ENCODE data around the gene FBLIM1.
"Not testable (repeated sequence)": the region's sequence is repeated elsewhere in the genome, so short reads cannot be mapped to it uniquely, and the experiment has no call there.

FBLIM1 gene

DNA sequence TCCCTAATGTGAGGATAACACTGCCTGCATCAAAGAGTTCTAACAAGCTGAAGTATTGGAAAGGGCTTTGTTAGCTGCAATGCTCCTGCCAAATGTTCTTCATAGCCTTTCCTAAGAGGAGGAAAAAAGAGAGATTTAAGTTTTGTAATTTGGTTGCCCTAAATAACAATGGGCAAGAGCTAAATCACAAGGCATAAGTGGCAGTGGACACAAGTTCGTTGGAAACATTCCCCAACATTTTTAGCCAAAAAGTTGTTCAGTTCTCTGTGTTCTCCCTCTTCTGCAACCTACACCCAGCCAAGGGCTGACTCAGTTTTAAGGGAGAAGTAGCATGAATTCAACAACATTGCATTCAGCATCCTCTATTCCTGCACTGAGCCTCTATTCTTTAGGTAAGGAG, 51.5 kb downstream of the FBLIM1 start:
- DNase-seq (ENCODE audit: low spot score), result no peak

- DNase-seq (ENCODE audit: low spot score), result no peak
Observed at GRCh38 chr1:15816674-15817073, 58.1 kb downstream of the FBLIM1 start.

DNA sequence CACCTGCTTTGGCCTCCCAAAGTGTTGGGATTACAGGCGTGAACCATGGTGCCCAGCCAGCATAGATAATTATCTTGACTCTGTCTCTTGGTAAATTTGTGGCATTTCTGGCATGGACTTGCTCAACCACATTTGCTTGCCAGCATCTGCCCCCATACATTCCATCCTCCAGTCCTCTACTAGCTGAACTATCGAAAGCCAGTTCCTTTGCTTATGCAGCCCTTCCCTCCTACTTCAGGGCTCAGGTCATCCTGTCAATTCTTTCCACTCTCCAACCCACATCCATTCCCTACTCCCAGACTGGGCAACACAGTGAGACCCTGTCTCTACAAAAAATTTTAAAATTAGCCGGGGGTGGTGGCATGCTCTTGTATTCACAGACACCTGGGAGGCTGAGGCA, 61.9 kb downstream of the FBLIM1 start:
- no peak for DNase-seq (ENCODE audit: low spot score)

GRCh38 chr1:15825800-15826199, 67.2 kb downstream of the FBLIM1 start:
- DNase-seq (ENCODE audit: low spot score), result no peak

DNA sequence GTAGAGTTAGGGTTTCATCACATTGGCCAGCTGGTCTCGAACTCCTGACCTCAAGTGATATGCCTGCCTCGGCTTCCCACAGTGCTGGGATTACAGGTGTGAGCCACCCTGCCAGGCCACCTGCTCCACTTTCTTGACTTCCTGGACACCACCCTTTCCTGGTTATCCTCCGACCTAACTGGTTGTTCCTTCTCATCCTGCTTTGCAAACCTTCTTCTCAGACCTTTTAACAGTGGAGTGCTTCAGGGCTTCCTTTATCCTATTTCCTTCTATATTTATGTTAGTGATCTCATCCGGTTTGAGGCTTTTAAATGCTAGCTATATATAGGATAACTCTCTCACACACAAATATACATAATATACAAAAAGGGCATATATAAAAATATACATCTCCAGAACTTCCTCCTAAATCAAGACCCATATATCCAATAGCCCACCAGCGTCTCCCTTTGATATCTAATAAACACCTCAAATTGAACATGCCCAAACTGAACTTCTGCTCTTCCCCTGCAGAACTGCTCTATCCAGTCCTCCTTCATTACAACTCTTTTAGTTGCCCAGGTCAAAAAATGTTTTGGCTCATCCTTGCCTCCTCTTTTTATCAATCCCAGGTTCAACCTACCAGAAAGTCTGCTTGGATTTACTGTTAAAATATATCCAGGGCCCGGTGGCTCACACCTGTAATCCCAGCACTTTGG, 68.4 kb downstream of the FBLIM1 start:
- DNase-seq (ENCODE audit: low spot score), result no peak

DNA sequence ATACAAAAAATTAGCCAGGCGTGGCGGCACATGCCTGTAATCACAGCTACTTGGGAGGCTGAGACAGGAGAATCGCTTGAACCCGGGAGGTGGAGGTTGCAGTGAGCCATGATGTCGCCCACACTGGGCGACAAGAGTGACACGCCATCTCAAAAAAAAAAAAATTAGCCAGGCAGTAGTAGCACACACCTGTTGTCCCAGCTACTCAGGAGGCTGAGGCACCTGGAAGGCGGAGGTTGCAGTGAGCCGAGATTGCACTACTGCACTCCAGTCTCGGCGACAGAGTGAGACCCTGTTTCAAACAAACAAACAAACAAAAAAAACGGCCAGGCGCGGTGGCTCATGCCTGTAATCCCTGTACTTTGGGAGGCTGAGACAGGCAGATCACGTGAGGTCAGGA, 69.0 kb downstream of the FBLIM1 start:
- DNase-seq (ENCODE audit: low spot score), result not testable (repeated sequence)

DNA sequence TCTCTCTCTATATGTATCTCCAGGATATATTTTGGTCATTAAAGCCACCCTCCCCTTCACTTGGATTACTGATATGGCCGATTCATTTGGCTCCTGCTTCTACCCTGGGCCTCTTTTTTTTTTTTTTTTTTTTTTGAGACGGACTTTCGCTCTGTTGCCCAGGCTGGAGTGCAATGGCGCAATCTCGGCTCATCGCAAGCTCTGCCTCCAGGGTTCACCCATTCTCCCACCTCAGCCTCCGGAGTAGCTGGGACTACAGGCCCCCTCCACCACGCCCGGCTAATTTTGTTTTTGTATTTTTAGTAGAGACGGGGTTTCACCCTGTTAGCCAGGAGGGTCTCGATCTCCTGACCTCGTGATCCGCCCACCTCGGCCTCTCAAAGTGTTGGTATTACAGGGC, 70.3 kb downstream of the FBLIM1 start:
- DNase-seq (ENCODE audit: low spot score), result not testable (repeated sequence)

DNA sequence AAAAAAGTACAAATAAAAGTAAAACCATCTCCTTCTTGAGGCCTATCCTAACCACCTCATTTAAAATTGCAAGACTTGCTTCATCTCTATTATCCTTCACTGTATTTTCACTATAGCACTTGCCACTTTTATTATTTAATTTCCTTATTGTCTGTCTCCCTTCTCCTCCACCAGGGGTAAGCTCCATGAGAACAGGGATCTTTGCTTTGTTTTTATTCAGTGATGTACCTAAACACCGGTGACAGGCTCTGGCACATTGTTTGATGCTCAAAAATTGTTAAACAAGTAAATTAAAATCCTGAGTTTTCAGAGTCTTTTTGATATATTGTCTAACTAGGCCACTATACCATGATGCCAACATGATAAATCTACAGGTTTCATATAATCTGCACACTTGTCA, 71.7 kb downstream of the FBLIM1 start:
- no peak for DNase-seq (ENCODE audit: low spot score)

- DNase-seq (ENCODE audit: low spot score), result peak; percentile 64
Observed at GRCh38 chr1:15833069-15833679, 74.6 kb downstream of the FBLIM1 start.

DNA sequence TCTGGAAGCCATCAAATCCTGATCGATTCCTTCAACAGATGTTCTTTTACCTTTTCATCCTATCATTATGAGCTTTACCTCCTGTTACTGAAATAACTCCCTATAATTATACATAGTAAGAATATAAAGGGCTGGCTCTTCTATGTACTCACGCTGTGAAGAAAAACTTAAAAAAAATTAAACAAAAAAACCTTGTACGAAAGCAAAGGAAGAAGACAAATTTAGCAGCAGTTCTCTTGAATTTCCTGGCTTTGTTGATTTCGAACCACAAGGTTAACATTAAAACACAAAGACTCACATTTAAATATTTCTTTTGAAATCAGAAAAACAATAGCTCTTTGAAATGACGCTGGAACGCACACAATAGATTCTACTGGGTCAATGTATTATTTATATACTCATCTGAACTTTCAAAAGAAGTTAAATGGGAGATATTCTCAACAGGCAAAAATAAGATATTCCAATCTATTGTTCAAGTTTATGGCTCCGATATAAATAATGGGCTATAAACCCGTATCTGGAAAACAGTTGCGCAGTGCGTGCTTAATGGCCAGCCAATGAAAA, 75.3 kb downstream of the FBLIM1 start:
- DNase-seq (ENCODE audit: low spot score), result no peak

DNA sequence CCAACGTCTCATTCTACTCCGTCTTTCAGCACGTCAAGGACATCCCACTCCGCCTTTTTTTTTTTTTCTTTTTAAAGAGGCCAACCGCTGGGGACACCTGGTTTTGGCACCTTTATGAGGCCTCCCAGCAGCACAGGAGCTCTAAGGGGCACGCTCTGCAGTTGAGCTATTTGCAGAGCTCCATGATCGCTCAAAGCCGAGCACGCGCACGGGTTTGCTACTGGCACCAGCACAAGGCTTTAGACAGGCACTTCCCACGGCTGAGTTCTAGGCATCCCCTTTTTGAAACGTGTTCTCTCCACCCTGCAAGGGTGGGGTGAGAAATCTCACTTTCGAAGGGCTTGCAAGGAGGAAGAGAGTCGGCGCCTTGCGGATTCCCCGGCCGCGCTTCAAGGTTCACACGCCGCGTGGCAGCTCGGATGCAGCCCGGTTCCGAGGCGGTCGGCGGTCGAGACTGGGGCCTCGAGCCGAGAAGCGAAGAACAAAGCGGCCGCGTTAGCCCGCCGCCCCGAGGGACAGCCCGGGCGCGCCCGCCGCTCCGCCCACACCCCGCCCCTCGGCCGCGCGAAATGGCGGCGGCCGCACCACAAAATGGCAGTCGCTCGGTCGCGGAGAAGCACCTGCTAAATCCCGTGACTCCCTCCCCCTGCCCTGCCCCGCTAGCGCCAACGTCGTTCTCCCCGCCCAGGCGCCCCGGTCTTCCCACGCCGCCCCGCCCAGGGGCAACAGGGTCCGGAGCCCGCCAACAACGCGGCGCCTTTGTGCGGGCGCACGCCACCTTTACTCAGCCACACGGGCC, 76.0 kb downstream of the FBLIM1 start:
- DNase-seq (ENCODE audit: low spot score), result peak; percentile 92

DNA sequence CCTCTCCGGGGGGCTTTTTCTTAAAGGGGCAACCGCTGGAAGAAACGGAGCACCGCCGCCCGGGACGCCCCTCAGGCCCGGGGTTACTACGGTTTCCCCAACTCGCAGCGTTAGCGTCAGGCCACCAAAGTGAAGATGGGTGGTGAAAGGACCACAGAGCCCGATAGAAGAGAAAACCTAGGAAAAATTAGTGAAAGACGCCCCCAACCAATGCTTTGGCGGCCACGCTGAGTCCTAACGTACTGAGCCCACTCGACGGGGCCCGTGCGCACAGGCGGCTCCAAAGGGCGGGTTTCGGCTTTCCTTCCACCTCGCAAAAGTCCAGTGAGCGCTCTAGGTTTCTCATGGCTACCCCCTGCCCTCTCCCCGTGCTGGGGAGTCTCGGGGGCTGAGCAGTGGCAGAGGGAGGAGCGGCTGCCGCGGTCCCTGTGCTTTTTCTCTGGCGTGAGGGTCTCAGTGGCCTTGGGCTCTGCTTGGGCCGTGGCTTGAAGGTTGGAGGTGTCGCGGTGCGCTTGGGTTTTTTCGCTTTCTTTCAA, 76.7 kb downstream of the FBLIM1 start:
- DNase-seq (ENCODE audit: low spot score), result no peak

DNA sequence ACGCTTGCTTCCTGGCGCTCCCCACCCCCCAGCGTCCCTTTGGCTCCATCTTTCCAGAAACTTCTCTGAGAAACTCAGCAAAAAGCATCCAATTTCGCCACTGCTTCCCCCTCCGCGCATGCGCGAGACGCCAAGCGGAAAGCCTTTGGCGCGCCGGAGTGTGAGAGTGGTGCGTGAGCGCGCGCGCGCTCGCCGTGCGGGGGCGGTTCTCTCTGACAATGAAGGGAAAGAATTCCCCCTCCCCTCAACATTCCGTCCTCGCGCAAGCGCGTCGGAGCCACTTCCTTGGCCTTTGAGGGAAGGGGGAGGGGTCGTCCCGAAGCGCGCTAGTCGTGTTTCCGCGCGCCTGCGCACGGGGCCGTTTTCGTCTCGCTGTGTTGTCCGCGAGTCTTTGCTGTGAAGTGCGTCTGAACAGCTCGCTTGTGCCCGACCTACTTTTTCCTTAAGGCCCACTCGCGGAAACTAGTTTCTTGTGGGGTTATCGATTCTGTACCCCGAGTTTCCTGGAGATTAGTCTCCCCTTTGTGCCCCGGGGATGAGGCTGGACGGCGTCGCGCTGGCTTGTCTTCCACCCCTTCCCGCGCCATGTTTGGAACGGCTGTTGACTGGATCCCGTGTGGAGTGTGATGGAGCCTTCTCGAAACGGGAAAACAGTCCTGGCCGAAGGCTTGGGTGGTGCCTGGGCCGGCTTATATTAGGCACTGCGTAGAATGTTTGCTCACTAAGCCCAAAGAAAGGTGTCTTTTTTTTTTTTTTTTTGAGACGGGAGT, 77.3 kb downstream of the FBLIM1 start:
- DNase-seq (ENCODE audit: low spot score), result peak; percentile 99
